NAMALWA (cell line): Measurements from ENCODE around the gene ADGRE2.
"Not testable (repeated sequence)": the region's sequence is repeated elsewhere in the genome, so short reads cannot be mapped to it uniquely, and the experiment has no call there.

Experiments
- DNase-seq: peaks from one replicate; pipeline ENCODE4 v3.0.0-alpha.2; 2015; ENCODE audit warnings: low spot score

The ADGRE2 gene

DNA sequence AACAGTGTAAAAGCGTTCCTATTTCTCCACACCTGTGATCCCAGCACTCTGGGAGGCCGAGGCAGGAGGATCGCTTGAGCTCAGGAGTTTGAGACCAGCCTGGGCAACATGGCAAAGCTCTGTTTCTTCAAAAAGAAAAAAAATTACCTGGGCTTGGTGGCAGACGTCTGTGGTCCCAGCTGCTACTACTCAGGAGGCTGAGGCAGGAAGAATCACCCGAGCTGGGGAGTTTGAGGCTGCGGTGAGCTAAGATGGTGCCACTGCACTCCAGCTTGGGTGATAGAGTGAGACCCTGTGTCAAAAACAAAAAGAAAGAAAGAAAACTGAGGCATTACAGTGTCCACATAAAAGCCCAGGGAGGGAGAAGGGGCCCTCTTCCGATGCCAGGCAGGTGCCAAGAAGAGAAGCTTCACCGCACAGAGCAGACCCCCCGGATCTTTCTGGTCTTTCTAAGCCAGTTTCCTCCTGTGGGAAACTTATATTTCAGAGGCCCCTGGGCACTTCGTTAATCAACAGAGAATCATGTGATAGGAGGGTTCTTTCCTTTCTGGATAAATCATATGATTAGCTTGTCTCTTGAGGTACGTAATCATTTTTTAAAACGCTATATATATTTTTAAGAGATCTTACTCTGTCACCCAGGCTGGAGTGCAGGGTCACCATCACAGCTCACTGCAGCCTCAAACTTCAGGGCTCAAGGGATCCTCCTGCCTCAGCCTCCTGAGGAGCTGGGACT lies at the start of gene ADGRE2:
Gene ADGRE2, minus strand, starts transcription at position 451 of the 736 bp plus-strand sequence. CDS start 1,804 bp downstream, outside the sequence.
- not testable (repeated sequence) for DNase-seq

DNA sequence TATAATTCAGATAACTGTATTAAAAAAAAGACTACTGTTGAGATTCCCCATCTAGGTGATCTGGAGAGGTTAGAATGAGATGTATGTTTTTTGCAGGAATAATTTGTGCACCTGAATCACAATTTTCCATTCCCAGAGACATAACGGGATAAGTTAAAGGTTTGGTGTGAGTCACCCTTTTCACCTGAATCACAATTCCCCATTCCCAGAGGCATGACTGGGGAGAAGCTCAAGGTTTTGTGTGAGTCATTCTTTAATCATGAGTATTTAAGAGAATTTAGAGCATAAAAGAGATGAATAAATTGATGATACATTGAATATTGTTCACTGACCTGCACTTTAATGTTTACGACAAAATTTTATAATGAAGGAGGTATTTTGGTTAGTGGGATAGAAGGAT lies 47.6 kb upstream of the ADGRE2 start:
- DNase-seq = no peak

DNA sequence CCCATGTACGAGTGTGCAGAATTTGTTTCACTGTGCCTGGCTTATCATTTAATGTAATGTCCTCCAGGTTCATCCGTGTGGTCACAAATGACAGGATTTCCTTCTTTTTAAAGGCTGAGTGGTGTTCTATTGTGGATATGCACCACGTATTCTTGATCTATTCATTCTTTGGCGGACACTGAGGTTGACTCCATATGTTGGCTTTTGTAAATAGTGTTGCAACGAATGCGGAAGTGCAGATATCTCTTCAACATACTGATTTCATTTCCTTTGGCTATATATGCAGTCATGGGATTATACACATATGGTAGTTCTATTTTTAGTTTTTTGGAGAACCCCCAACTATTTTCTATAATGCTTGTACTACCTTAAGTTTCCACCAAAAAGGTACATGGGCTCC lies 43.6 kb upstream of the ADGRE2 start:
- no peak for DNase-seq

DNA sequence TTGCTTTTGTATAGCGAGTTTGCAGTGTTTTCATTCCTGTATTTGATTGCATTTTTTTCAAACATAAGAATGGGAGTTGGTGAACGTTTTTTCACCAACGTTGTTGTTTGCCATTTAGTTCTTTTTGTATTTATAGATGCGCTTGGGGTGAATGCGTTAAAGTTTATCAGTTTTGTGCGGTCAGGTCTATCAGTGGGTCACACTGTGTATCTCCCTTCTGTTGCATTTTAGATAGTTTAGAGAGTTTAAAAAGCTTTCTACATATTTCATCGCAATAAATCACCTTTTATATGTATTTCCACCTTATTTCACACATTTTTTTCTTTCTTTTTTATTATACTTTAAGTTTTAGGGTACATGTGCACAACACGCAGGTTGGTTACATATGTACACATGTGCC lies 40.2 kb upstream of the ADGRE2 start:
- no peak for DNase-seq

DNA sequence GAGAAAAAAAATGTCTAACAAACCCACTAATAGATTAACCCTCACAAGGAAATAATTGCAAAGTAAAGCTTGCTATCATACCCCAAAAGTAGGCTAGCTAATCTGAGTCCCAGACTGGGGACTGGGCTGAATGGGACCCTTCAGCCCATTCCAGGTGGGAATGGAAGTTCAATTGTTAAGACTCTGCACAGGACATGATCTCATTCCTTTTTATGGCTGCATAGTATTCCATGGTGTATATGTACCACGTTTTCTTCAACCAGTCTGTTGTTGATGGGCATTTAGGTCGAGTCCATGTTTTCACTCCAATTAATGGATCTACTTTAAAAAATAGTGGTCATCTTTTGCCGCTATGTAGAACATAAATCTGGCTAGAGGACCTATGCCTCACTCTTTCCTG lies 38.7 kb upstream of the ADGRE2 start:
- no peak for DNase-seq

DNA sequence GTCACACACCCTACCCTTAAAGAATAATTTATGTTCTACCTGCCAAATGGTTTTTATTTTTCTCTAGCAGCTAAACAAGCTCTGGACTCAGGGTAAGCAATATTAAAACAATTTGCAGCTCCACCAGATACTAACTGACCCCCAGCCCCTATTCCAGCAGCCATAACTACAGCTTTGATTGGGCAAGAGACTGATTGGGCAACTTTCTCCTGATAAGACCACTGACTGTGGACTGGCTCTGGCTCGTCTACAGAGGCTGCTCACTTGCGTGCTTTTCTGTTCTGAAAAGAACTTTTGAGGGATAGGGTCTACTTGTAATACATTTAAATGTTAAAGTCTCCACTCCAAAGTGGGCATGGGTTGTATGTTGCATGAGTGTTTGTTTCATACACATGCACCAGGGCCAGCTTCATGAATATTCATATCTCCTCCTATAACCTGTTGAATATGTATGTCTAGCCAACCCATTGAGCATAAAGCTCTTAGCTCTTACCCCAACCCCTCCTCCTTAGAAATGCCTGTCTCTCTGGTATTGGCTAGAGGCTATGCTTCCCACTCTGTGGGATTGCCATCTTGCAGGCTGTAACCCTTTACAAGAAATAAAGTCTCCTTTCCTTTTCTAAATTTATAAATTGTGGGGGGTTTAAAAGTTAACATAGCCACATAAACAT lies 36.8 kb upstream of the ADGRE2 start:
- no peak for DNase-seq

DNA sequence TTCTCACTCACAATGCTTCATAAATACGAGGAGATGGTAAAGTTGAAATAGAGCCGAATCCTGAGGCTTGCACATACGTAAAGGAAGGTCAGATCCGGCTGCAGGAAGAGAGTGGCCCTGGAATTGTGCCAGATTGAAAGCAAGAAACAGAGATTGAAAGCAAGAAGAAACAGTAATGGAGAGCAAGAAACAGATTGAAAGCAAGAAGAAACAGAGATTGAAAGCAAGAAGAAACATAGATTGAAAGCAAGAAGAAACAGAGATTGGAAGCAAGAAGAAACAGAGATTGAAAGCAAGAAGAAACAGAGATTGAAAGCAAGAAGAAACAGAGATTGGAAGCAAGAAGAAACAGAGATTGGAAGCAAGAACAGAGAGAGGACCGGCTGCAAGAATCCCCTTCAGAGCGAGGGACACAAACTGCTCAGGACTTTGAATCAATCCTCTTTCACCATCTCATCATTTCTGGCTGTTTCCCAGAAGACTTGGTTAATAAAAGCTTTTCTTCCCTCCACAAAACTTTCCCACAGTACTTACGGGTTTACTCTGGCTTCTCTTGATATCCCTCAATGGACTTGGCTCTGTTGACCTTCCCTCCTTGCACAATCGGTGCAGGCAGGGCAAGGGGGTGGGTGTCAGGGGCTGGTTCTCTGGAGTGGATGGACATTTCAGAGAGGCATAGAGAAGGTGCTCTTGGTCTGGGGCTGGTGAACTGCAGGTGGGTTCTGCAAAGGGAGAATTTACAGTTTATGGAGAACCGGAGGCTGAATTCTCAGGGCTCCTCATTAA lies 31.1 kb upstream of the ADGRE2 start:
- DNase-seq = no peak

DNA sequence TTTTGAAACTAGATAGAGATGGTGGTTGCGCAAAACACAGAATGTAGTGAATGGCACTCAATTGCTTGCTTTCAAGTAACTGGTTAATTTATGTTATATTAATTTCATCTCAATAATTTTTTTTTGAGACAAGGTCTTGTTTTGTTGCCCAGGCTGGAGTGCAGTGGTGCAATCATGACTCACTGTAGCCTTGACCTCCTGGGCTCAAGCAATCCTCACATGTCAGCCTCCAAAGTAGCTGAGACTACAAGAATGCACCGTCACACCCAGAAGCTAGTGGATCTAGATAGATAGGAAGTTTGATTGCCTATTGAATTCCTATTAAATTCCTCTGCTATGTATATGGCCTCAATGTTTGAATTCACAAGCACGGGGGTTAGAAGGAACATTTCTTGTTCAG lies 26.4 kb upstream of the ADGRE2 start:
- no peak for DNase-seq

DNA sequence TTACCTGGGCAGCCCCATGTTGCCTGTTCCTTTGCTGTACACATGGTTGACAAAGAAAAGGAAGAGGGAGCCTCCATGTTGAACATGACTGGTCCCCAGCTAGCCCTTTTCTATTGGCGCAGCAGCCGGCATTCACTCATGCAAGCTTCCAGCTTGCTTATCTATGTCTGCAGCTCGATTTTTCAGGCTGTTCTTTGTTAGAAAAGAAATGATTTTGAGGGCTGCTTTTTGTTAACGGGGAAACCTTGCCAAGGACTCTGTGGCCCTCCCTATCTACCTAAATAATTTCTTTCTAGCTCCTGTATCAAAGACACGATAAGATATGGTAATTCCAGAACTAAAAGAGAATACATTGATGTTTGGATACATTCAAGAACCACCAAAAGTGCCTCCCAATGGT lies 20.4 kb upstream of the ADGRE2 start:
- no peak for DNase-seq

DNA sequence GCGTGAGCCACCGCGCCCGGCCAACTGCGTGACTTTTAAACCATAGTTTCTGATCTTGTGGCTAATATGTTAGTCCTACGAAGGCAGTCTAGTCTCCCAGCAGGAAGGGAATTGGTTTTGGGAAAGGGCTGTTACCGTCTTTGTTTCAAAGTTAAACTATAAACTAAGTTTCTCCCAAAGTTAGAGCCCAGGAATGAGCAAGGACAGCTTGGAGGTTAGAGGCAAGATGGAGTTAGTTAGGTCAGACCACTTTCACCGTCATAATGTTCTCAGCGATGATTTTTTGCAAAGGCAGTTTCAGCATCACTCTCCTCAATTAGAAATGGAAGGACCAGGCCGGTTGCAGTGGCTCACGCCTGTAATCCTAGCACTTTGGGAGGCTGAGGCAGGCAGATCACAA lies 17.7 kb upstream of the ADGRE2 start:
- no peak for DNase-seq

DNA sequence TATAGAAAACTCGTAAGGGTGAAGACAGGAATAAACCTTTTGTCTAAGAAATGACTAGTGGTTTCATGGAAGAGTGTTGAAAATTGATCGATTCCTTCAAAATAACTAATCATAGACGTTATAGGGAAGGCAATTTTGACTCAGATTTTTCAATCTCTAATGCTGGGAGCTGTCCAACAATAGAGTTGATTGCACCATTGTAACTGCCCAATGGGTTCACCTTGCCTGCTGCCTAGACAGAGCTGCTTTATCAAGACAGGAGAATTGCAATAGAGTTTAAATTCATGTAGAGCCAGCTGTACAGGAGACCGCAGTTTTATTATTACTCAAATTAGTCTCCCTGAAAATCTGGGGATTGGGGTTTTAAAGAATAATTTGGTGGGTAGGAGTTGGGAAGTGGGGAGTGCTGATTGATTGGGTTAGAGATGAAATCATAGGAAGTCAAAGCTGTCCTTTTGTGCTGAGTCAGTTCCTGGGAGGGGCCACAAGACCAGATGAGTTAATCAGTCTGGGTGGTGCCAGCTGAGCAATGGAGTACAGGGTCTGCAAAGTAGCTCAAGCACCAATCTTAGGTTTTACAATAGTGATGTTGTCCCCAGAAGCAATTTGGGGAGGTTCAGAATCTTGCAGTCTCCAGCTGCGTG lies 16.8 kb upstream of the ADGRE2 start:
- DNase-seq = no peak

DNA sequence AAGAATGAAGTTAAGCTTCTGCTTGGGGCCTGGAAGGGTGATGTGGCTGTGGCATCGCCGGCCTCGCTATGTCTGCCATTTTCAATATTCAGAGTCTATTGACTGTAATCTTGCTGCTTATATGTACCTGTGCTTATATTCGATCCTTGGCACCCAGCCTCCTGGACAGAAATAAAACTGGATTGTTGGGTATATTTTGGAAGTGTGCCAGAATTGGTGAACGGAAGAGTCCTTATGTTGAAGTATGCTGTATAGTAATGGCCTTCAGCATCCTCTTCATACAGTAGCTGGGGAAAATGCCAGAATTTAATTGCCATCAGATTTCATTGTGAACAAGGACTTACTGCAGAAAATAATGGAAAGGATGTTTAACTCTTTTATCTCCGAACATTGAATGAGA lies 13.9 kb upstream of the ADGRE2 start:
- DNase-seq = not testable (repeated sequence)

DNA sequence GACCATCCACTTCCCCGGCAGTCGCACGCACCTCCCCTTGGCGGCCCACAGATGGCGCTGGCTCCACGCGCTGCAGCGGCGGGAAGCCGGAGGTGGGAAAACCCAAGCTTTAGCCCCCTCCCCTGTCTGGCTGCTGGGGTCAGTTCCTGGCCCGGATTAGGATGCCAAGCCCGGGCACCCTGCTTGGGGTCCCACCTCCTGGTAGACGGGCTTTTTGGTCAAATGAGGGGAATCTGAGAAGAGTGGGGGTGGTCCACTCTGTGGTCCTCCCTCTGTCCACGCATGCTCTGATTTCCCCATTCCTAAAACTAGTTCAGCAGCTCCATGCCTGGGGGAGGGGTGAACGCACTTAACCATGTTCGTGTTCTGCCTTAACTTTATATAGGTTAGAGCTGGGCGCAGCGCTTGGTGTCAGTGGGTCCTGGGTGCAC lies 8.1 kb upstream of the ADGRE2 start:
- peak; percentile 34 for DNase-seq

DNA sequence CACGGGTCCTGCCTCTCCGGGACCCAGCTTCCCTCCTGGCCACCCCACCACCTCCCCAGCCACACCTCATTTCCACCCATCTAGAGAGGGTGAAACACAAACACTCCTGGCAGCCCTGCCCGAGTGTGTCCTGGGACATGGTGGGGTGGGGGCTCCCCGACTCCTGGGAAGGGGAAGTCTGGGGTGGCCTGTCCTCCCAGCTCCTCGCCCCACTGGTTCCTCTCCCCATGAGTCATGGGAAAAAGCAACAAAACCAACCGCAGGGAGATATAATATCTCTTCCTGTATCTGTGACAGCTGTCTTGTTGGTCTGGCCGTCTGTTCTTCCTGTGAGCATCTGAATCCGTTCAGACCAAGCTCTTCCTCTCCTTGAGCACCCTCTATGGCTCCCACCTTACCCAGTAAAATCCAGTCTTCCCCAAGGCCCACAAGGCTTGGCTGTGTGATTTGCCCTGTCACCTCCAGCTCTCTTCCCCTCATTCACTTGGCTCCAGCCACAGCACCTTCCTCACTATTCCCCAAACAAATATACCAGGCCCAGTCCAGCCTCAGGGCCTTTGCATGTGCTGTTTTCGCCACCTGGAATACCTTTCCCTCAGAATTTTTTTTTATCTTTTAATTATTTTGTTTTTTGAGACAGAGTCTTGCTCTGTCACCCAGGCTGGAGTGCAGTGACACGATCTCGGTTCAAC lies 6.9 kb upstream of the ADGRE2 start:
- DNase-seq = not testable (repeated sequence)

DNA sequence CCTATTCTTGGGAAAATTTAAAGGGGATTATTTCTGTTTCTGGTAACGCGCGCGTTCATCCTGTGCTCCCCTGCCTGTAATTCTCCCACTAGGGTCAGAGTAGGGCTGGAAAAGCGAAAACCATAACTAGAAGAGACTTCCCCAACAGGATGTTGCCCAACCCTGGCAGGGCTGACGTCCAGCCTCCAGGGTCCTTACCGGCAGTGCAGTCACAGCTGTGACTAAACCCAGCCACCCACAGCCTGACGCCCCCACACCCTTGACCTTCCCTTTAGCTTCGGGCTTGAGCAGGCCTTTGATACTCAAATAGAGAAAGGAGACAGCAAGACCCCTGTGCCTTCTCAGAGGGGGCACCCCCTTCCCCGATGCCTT lies 6.4 kb upstream of the ADGRE2 start:
- DNase-seq = not testable (repeated sequence)

DNA sequence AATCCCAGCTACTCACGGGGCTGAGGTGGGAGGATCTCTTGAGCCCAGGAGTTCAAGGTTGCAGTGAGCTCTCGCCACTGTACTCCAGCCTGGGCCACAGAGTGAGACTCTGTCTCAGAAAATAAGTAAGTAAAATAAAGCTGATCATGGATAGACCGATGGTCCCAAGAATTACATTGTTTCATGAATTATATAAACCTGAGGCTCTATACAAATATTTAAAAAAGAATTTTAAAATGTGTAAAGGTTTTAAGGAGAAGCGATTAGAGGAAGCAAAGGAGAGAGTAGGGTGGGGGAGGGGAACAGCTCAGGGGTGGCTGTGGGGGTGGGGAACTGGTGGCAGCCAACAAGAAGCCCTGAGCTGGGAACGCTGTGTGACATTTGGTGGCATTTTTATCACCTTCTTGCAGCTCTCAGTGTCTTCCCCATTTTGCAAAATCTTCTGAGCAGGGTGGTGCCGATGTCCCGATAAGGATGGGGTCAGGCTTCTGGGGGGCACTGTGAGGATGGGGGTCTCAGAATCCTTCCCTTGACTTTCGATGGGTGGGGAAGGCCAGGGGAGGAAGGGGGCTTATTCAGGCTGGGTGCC lies 5.1 kb upstream of the ADGRE2 start:
- not testable (repeated sequence) for DNase-seq

DNA sequence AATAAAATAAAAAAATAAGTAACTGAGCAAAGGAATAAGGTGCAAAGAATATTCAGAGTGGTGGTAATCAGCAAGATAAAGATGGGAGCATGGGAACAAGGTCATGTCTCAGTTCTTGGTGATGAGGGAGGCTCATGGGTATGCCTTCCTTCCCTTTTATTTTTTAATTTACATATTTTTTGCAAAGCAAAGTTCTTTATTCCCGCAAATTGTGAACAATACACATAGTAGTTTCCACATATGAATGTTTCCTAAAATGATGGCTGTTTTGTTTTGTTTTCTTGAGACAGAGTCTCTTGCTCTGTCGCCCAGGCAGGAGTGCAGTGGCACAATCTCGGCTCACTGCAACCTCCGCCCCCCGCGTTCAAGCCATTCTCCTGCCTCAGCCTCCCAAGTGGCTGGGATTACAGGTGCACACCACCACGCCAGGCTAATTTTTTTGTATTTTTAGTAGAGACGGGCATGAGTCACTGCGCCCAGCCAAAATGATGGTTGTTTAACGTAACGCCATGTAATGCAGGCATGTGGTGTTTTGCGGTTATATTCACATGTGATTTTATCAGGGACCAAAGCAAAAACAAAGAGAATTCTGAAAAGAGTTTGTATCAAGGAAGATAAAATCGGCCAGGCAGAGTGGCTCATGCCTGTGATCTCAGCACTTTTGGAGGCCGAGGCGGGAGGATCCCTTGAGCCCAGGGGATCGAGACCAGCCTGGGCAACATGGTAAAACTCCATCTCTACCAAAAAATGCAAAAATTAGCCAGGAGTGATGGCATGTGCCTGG lies 4.5 kb upstream of the ADGRE2 start:
- no peak for DNase-seq

DNA sequence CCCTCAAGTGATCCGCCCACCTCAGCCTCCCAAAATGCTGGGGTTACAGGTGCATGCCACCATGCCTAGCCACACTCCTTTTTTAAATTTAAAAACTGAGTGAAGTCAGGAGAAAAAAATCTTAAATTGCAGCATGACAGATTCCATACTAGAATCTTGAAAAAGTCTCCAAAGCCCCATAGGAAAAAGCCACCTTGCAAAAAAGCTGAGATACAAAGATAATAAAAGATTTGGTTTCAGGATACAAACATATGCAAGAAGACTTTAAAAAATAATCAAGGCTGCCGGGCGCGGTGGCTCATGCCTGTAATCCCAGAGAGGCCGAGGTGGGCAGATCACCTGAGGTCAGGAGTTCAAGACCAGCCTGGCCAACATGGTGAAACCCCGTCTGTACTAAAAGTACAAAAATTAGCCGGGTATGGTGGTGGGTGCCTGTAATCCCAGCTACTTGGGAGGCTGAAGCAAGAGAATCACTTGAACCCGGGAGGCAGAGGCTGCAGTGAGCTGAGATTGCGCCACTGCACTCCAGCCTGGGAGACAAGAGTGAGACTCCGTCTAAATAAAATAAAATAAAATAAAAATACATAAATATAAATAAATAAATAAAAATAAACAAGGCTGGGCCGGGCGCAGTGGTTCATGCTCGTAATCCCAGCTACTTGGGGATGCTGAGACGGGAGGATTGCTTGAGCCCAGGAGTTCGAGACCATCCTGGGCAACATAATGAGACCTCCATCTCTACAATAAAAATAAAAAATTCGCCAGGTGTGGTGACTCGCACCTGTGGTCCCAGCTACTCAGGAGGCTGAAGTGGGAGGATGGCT lies 3.6 kb upstream of the ADGRE2 start:
- DNase-seq = not testable (repeated sequence)

DNA sequence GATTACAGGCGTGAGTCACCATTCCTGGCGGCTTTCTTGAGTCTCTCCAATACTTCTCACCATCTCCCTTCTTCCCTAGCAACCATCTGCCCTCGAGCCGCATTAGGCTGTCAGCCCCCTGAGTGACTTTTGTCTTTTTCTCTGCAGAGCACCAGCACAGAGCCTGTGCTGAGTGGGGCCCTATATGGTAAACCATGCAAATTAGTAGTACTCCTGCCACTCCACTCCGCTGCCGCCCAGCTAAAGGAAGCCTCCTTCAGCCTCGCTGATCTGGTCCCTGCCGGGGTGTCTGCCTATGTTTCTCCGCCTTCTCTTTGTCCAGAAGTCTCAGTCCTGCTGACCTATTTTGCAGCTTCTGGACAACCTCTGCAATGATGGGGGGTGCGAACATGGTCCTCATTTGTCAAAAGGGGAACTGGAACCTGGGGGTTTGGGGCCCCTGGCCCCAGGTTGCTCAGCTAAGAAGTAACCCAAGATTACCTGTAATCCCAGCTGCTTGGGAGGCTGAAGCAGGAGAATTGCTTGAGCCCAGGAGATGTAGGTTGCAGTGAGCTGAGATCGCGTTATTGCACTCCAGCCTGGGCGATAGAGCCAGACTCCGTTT lies 2.4 kb upstream of the ADGRE2 start:
- not testable (repeated sequence) for DNase-seq
